B cell (primary cell): Measurements from ENCODE around the gene LRP1. TPM values are rescaled to one million over a fixed set of nuclear protein-coding genes. Genes with fewer than 3 reads are reported as not detected.

ENCODE experiments used
- ATAC-seq: fragments of 200-7000 bp; cut with Tn5 transposase; one replicate; pipeline ENCODE4 v1.10.0; 2021; ENCODE audit warnings: low read depth, mild to moderate bottlenecking, moderate number of reproducible peaks, moderate library complexity
- CTCF ChIA-PET: fragments of 350-600 bp; sonication (Branson Sonifier 250); formaldehyde crosslinking; loops from one replicate; lab custom pipeline; 2021; ENCODE audit warnings: antibody characterized with exemption, inconsistent platforms; lab: Charles Lee
- POLR2A ChIA-PET: fragments of 350-600 bp; sonication (Branson Sonifier 250); formaldehyde crosslinking; loops from one replicate; lab custom pipeline; 2021; ENCODE audit warnings: antibody characterized with exemption; lab: Charles Lee
- DNase-seq: peaks from one replicate; pipeline ENCODE4 v3.0.0; 2013
- H2AFZ ChIP-seq: 2 replicates; pipeline ENCODE4 v1.6.1; 2012; ENCODE audit warnings: mild to moderate bottlenecking, low read depth, low read length; ENCODE audit not compliant: insufficient read depth, poor library complexity, severe bottlenecking
- H3K27ac ChIP-seq, 2 donors: 1 replicate in 1 of 2; 2 replicates in 1 of 2; pipeline ENCODE4 v1.5.1; 2012 to 2013; ENCODE audit warnings: low read length in 2 of 2, mild to moderate bottlenecking in 2 of 2, moderate library complexity in 1 of 2
- H3K27me3 ChIP-seq, 4 experiments: fragments of 200-600 bp in 1 of 4; sonication (generic) in 1 of 4; replicated peaks in 1 of 4; 1 replicate in 2 of 4; 2 replicates in 2 of 4; pipeline versions ENCODE4 v1.6.1 to v1.7.0; 2013 to 2016; ENCODE audit warnings: low read length in 3 of 4, mild to moderate bottlenecking in 2 of 4, mixed read lengths in 1 of 4, moderate library complexity in 1 of 4; ENCODE audit not compliant: insufficient read depth in 4 of 4, control insufficient read depth in 3 of 4; ENCODE audit errors: control extremely low read depth in 1 of 4
- H3K36me3 ChIP-seq, 2 experiments: replicated peaks in 1 of 2; 1 replicate in 1 of 2; 2 replicates in 1 of 2; pipeline versions ENCODE4 v1.6.1 to v1.7.1; 2013; ENCODE audit warnings: low read length in 1 of 2; ENCODE audit not compliant: insufficient read depth in 2 of 2, control insufficient read depth in 1 of 2; ENCODE audit errors: control extremely low read depth in 1 of 2, extremely low read depth in 1 of 2
- H3K4me1 ChIP-seq, 2 donors: fragments of 200-600 bp in 1 of 2; sonication (generic) in 1 of 2; 1 replicate in 1 of 2; 2 replicates in 1 of 2; pipeline versions ENCODE4 v1.5.1 to v1.6.1; 2013 to 2017; ENCODE audit warnings: low read length in 2 of 2; ENCODE audit not compliant: control insufficient read depth in 2 of 2, insufficient read depth in 2 of 2
- H3K4me2 ChIP-seq: replicated peaks from 2 replicates; pipeline ENCODE3; 2012; ENCODE audit warnings: mild to moderate bottlenecking, low read depth, low read length; ENCODE audit not compliant: poor library complexity, severe bottlenecking
- H3K4me3 ChIP-seq, 5 experiments: fragments of 200-600 bp in 1 of 5; sonication (generic) in 1 of 5; 1 replicate in 3 of 5; 2 replicates in 2 of 5; pipeline versions ENCODE4 v1.5.1 to v1.7.0; 2011 to 2016; ENCODE audit warnings: low read length in 4 of 5, mild to moderate bottlenecking in 4 of 5, low read depth in 2 of 5, control low read depth in 1 of 5, moderate library complexity in 1 of 5; ENCODE audit not compliant: insufficient read depth in 1 of 5; ENCODE audit errors: control extremely low read depth in 1 of 5, extremely low read depth in 1 of 5
- H3K79me2 ChIP-seq: fragments of 200-600 bp; sonication (generic); one replicate; pipeline ENCODE4 v1.6.0; 2016; ENCODE audit warnings: low read length; ENCODE audit not compliant: control insufficient read depth, insufficient read depth
- H3K9ac ChIP-seq: fragments of 200-600 bp; sonication (generic); 2 replicates; pipeline ENCODE4 v1.6.1; 2017; ENCODE audit warnings: mild to moderate bottlenecking, low read length, moderate library complexity
- H3K9me3 ChIP-seq, 3 donors: one replicate each; pipeline versions ENCODE4 v1.6.1 to v1.7.1; 2013; ENCODE audit warnings: low read length in 2 of 3; ENCODE audit not compliant: control insufficient read depth in 2 of 3, insufficient read depth in 1 of 3; ENCODE audit errors: control extremely low read depth in 1 of 3
- H4K20me1 ChIP-seq: 2 replicates; pipeline ENCODE4 v1.6.0; 2012; ENCODE audit warnings: mild to moderate bottlenecking, low read length; ENCODE audit not compliant: insufficient read depth, control insufficient read depth, poor library complexity, severe bottlenecking
- H3K27ac Mint-ChIP-seq: one replicate; pipeline ENCODE4 v1.8.0; 2021; ENCODE audit warnings: mixed read lengths
- H3K27me3 Mint-ChIP-seq: one replicate; pipeline ENCODE4 v1.8.0; 2021; ENCODE audit warnings: mixed read lengths
- H3K4me1 Mint-ChIP-seq: one replicate; pipeline ENCODE4 v1.8.0; 2021; ENCODE audit warnings: mixed read lengths
- H3K4me3 Mint-ChIP-seq: one replicate; pipeline ENCODE4 v1.8.0; 2021; ENCODE audit warnings: mixed read lengths
- H3K9me3 Mint-ChIP-seq: one replicate; pipeline ENCODE4 v1.8.0; 2022; ENCODE audit warnings: mixed read lengths; ENCODE audit not compliant: insufficient read depth
- CTCF ChIP-seq: fragments of 200-600 bp; IDR thresholded peaks from one replicate; pipeline ENCODE4 v1.8.0; 2022; ENCODE audit warnings: antibody characterized with exemption, mild to moderate bottlenecking
- EZH2 ChIP-seq: IDR thresholded peaks from 2 replicates; pipeline ENCODE4 v1.6.1; 2012; ENCODE audit warnings: borderline replicate concordance, low read depth, mild to moderate bottlenecking, moderate library complexity, low read length; ENCODE audit not compliant: insufficient read depth, poor library complexity, severe bottlenecking
- WGBS: methylation state at CpG from one replicate; pipeline ENCODE4 v1.1.5; 2013; ENCODE audit warnings: missing lambda C conversion rate; ENCODE audit not compliant: insufficient coverage; 5-methylcytosine and 5-hydroxymethylcytosine counted together
- intact Hi-C: fragments of 100-400 bp; cut with micrococcal nuclease; formaldehyde crosslinking; loops from one replicate; pipeline ENCODE4 v1.10.0; 2022
- polyA plus RNA-seq: library from polyadenylated mRNA; depleted of rRNA; stranded (reverse); fragments of >200 nt; gene quantifications from 2 replicates; pipeline ENCODE4 v1.2.3, GENCODE V29; 2012
- total RNA-seq, 2 donors: library from RNA; stranded (reverse); fragments of 120-200 nt in 1 of 2; gene quantifications; 1 replicate in 1 of 2; 2 replicates in 1 of 2; pipeline versions ENCODE4 v1.2.3 to v1.2.4, GENCODE V29; 2013 to 2022

The LRP1 gene
- total and polyA plus RNA-seq, 2 donors (not counting 1 experiment from before 2014, with no cell fraction given): 2.0 to 4.1 TPM

DNA sequence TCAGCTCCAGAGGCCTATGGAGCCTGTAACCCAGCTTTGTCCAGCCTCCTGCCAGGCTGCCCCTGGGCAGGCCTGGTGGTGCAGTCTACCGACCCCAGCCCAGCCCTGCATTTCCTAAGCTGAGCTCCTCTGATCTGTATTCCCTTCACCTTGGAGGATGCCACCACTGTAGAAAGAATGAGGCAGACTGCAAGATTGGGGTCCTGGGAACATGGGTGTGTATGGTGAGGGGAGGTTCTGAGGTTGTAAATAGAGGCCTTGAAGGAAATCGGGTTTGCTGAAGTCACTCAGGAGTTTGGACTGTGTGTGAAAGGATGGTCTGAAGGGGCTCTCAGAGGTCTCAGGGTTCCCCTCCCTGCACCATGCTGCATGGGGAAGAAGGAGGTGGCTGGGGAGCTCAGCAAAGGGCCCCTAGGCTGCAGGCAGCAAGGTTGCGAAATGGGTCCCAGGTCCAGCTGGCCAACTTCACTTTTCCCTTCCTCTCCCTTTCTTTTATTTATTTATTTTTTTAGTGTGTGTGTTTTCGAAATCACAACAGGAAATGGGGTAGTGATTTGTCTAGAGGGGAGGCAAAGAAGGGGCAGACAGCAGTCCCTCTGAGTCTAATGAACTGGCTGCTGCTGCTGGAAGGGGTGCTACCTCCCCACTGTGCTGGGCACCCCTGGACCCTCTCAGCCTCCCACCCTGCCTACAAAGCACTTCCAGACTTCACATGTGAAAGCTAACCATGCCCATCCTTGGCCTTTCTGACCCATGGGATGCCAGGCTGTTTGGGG lies 20.4 kb downstream of the LRP1 start:
- DNase-seq (no peak), ATAC-seq (no peak)
- Histone ChIP-seq H3K4me1 (no peaks in the 10 kb centered on the region), H3K36me3 (no peaks in the 10 kb centered on the region), H3K4me2 (no peak overlapping the region), H3K4me3 (no peak overlapping the region), H4K20me1 (no peaks in the 10 kb centered on the region), H3K27me3 (no peaks in the 10 kb centered on the region), H3K27ac (no peak overlapping the region), H3K9me3 (no peaks in the 10 kb centered on the region), H3K79me2 (no peaks in the 10 kb centered on the region), H3K9ac (no peak overlapping the region), H2AFZ (no peak overlapping the region)
- intact Hi-C loops: no loop called here
- ChIA-PET POLR2A (no interaction called here), CTCF (interaction anchor here (0.6 to 1.4 kb wide), 2 partner anchors 36 to 115 kb away, joined by 3 to 4 read pairs; no protein-coding TSS in a partner anchor)
- WGBS: 100% methylated on average over 2 of the region's 4 CpGs
- Mint-ChIP-seq H3K27ac (no peak overlapping the region), H3K27me3 (no peaks in the 10 kb centered on the region), H3K4me3 (no peak overlapping the region), H3K4me1 (no peaks in the 10 kb centered on the region), H3K9me3 (no peaks in the 10 kb centered on the region)
- no peak for TF ChIP-seq CTCF
- TF ChIP-seq EZH2: no peak

- no peak overlapping the region for H3K9ac ChIP-seq
- intact Hi-C loops: no loop called here
- no peak overlapping the region for H2AFZ ChIP-seq
- H3K79me2 ChIP-seq: no peaks in the 10 kb centered on the region
- H3K4me3 ChIP-seq: no peak overlapping the region
- H3K4me2 ChIP-seq: no peak overlapping the region
- no peaks in the 10 kb centered on the region for H3K9me3 ChIP-seq
- H3K27me3 Mint-ChIP-seq: no peaks in the 10 kb centered on the region
- ChIA-PET POLR2A (no interaction called here), CTCF (interaction anchor here (1.4 kb wide), 1 partner anchor 37 kb away, joined by 3 read pairs; no protein-coding TSS in a partner anchor)
- 85% methylated on average over 11 of the region's 13 CpGs for WGBS
- no peaks in the 10 kb centered on the region for H3K4me1 ChIP-seq
- ATAC-seq: no peak
- H3K27ac Mint-ChIP-seq: no peak overlapping the region
- H3K27me3 ChIP-seq: no peaks in the 10 kb centered on the region
- no peak for DNase-seq
- no peaks in the 10 kb centered on the region for H3K9me3 Mint-ChIP-seq
- no peak overlapping the region for H3K4me3 Mint-ChIP-seq
- H4K20me1 ChIP-seq: no peaks in the 10 kb centered on the region
- no peak overlapping the region for H3K27ac ChIP-seq
- H3K4me1 Mint-ChIP-seq: no peaks in the 10 kb centered on the region
- TF ChIP-seq EZH2 (no peak), CTCF (no peak)
- no peaks in the 10 kb centered on the region for H3K36me3 ChIP-seq
Measured at GRCh38 chr12:57149245-57149900, 21.1 kb downstream of the LRP1 start.
